Measurements from ENCODE around the gene FRY.

The FRY gene

DNA sequence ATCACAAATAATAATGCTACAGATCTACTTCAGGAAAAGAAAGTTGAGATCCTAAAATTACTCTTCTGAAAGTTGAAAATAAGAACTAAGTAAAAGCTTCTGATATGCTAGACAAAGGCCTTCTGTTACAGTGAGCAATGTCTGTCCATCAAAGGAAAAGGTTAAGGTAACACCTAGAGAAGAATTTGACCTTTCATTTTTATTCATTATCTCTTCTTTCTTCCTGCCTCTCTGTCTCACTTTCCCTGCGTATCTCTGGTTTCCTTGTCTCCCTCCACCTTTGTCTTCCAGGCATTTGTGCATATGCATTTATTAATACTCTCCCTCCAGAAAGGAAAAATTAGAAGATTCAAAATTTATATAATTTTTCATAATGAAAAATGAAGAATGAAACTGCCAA is 234.6 kb downstream of the FRY start:
- no peak for DNase-seq

GRCh38 chr13:32267836-32268439 is 236.4 kb downstream of the FRY start:
- peak; percentile 82 for DNase-seq

- no peak for DNase-seq
Observed at GRCh38 chr13:32272021-32272683, 240.6 kb downstream of the FRY start.

GRCh38 chr13:32277839-32278238 is 246.3 kb downstream of the FRY start:
- DNase-seq, result no peak

- DNase-seq, result no peak
Observed at GRCh38 chr13:32278426-32278825, 246.9 kb downstream of the FRY start.

GRCh38 chr13:32281096-32281495 is 249.5 kb downstream of the FRY start:
- no peak for DNase-seq

- no peak for DNase-seq
Observed at GRCh38 chr13:32282096-32282711, 250.6 kb downstream of the FRY start.

DNA sequence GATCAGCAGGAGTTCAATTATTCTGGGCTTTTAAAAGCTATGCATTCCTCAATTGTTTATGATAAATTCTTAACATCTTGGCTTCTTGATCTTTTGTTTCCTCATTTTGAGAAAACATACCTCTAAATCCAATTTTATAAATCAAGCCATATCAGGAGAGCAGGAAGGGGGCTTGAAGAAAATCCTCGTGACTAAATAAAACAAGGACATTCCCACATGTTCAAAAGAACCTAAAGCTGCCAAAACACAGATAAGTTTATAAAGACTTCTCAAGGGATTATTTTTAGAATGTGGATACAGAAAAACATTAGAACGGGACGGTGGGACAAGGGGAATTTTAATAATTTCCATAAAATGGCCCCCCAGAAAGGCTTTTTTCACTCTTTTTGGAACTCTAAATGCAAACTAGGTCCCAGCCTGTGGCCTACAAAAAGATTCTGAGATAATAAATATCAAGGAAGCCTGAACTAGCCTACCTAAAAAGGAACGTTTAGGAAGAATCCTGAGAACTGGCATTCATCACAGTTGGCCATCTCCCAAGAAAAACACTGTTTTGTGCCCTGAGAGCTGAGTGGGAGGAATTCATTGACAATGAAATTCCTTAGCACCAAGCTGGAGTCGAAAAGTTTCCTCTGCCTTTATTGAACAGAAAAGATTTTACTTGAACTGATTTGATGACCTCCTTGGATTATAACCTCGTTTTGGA is 253.5 kb downstream of the FRY start:
- DNase-seq, result no peak

DNA sequence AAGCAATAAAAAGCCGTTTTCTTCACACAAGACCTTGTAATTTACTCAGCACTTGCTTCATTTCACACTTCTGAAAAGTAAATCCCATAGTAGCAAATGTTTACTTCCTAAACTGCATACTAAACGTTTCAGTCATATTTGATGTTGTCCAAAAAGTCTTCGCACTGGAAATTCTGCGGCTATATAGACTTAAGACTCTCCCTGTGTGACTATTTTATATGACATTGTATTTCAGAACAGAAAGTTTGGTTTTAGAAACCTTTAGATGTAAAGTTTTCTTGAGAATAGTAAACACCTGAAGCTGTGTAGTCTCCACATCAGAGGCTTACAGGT is 254.0 kb downstream of the FRY start:
- no peak for DNase-seq

GRCh38 chr13:32297206-32297605 is 265.6 kb downstream of the FRY start:
- DNase-seq, result no peak

DNA sequence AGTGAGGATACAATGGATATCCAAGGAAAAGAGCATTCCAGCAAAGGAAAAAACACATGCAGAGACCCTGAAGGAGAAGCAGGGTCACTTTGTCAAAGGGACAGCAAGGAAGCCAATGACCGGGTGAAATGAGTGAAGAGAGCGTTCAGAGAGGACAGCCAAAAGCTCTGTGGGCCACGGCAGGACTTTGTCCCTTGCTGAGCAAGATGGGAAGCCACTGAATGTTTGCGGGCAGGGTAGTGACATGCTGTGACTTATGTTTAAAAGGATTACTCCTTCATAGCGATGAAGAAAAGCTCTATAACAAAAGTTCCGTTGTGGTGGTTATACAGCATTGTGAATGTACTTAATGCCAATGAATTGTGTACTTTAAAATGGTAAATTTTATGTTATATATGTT is 267.1 kb downstream of the FRY start:
- no peak for DNase-seq

DNA sequence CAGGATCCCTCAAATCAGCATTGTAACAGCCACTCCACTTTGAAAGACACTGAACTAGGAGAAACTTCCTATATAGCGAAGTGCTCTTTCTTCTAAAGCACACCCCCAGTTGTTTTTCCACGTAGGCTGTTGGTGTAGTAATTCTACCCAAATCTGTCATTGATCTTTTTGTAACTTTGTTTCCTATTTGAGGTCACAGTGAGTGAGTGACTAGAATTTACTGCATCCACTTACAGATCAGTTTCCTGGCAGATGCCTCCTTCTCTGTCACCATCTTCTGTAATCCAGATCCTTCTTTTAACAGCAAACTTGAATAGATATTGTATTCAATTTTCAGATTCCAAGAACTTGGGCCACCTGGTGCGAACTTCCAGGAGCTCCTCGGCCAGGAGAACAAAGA is 268.3 kb downstream of the FRY start:
- no peak for DNase-seq

GRCh38 chr13:32300406-32300805 is 268.8 kb downstream of the FRY start:
- no peak for DNase-seq

- DNase-seq, result no peak
Observed at GRCh38 chr13:32300920-32301319, 269.3 kb downstream of the FRY start.

DNA sequence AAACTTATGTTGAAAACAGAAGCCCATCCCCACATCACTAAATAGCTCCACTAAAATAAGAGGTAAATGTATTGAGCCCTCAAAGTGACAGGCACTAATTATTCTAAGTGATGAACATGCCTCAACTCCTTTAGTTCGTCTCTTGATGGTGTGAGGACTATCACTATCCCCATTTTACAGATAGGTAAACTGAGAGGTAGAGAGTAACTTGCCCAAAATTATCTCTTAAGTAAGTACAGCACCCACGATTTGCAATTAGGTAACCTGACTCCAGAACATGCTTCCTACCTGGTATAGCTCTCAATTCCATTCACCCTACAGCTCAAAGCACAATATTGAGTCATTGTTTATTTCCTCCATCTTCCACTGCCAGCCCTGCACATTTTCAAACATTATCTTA is 270.9 kb downstream of the FRY start:
- DNase-seq, result no peak

GRCh38 chr13:32305646-32306045 is 274.1 kb downstream of the FRY start:
- no peak for DNase-seq

DNA sequence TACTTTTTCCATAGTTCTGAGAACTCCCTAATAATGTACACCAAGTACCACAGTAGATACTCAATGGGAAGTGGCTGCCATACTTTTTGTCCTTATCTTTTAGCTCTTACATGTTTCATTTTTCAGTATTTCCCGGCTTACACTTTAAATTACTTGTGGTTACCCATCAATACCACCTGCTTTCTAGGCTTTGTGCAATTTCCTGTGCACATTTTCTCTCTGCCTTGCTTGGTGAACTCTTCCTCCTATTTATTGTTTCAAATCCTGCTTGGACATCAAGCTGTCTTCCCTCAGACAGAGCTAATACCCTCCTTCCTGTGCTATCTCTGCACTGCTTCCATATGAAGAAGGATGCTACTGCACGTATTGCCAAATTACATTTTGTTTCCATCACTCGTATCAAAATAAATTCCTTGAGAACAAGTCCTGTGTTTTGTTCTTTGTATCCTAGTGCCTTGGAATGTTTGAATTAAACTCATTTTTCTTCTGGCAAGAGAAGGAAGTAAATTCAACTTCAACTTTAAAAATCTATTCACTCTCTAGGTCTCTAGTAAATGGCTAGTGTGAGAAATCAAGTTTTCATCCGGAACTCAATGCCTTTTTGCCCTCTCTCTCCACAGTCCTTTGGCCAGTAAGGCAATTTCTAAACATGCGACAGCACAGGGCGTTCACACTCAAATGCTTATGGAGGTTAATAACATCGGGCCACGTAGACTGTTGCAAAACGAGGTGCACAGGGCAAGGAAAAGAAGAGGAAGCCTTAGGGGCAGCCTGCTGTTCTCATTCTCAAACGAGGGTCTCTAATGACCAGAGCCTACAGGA is 277.9 kb downstream of the FRY start:
- no peak for DNase-seq

DNA sequence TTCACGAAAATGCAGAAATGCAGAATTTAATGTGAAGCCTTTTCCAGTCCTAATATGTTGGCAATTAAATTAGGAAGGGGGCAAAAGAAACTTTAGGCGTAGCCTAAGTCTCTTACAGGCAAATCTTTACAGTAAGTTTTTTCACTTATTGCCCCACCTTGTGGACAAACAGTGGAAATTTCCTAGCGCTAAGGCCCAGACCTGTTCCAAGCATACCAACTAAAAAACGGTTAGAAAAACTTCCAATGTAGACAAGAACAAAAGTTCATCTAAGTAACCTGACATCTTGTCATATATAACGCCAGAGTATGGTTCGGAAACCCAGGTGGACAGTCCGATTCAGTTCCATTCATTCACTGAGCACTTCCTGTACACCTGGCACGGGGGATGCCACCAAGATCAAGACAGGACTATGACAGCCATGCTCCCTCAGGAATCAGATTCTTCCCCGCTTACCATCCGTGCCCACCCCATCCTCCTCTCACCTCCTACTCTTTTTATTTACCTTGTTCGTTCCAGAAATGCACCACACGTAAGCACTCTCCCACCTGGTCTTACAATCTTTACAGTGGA is 278.6 kb downstream of the FRY start:
- no peak for DNase-seq

- no peak for DNase-seq
Observed at GRCh38 chr13:32311188-32311897, 279.8 kb downstream of the FRY start.

DNA sequence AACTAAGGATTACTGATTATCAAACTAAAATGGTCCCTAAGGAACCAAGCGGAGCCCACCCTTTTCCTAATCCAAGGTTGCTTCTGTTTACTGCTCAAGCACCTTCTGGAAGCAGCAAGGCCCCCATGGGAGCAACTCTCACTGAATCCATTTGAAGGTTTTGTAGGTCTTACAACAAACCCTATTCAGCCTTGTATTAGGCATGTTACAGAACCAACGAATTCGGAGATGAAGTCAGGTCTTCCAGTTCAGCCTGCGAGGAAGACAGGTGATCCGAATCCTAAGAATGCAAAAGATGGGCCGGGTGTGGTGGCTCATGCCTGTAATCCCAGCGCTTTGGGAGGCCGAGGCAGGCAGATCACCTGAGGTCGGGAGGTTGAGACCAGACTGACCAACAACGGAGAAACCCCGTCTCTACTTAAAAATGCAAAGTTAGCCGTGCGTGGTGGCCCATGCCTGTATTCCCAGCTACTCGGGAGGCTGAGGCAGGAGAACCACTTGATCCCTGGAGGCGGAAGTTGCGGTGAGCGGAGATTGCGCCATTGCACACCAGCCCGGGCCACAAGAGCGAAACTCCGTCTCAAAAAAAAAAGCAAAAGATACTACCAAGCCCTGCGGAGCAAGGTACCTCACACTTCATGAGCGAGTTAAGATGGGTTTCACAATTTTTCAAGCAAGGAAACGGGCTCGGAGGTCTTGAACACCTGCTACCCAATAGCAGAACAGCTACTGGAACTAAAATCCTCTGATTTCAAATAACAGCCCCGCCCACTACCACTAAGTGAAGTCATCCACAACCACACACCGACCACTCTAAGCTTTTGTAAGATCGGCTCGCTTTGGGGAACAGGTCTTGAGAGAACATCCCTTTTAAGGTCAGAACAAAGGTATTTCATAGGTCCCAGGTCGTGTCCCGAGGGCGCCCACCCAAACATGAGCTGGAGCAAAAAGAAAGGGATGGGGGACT is 283.0 kb downstream of the FRY start:
- peak; percentile 79 for DNase-seq
